IgD-negative memory B cell (primary cell): ENCODE measurements around the gene NINL. TPM values are rescaled to one million over a fixed set of nuclear protein-coding genes. Genes with fewer than 3 reads are reported as not detected.
"Not testable (repeated sequence)": the region's sequence is repeated elsewhere in the genome, so short reads cannot be mapped to it uniquely, and the experiment has no call there.

Experiments
- H3K27ac Mint-ChIP-seq, 3 donors: one replicate each; pipeline ENCODE4 v1.8.0; 2020 to 2022; ENCODE audit warnings: mild to moderate bottlenecking in 3 of 3, mixed read lengths in 3 of 3, moderate library complexity in 1 of 3
- H3K27me3 Mint-ChIP-seq: one replicate; pipeline ENCODE4 v1.8.0; 2021; ENCODE audit warnings: mixed read lengths
- H3K36me3 Mint-ChIP-seq: one replicate; pipeline ENCODE4 v1.8.0; 2020; ENCODE audit warnings: mild to moderate bottlenecking, mixed read lengths
- H3K4me1 Mint-ChIP-seq, 3 donors: one replicate each; pipeline ENCODE4 v1.8.0; 2020 to 2022; ENCODE audit warnings: mixed read lengths in 3 of 3, mild to moderate bottlenecking in 1 of 3
- H3K4me3 Mint-ChIP-seq, 4 donors: one replicate each; pipeline ENCODE4 v1.8.0; 2020 to 2022; ENCODE audit warnings: mild to moderate bottlenecking in 4 of 4, mixed read lengths in 4 of 4, moderate library complexity in 3 of 4
- H3K9me3 Mint-ChIP-seq, 3 donors: one replicate each; pipeline ENCODE4 v1.8.0; 2020 to 2021; ENCODE audit warnings: mixed read lengths in 3 of 3, mild to moderate bottlenecking in 1 of 3
- polyA plus RNA-seq: library from polyadenylated mRNA; unstranded; fragments of 300-500 nt; fragmentation: Illumina TruSeq; gene quantifications from one replicate; pipeline ENCODE4 v1.2.3, GENCODE V29; 2021

NINL gene
- 1.8 TPM for polyA plus RNA-seq

GRCh38 chr20:25584905-25585704 lies at the start of gene NINL:
TSS of gene NINL (minus strand) at chr20:25585531. CDS start at chr20:25526587, 58,944 bp downstream.
- peak within 1 kb of the TSS; percentile 67 to 93 (median 79) for H3K4me3 Mint-ChIP-seq
- peaks cover 19% of the 10 kb centered on the region for H3K27me3 Mint-ChIP-seq
- H3K27ac Mint-ChIP-seq = peak within 1 kb of the TSS in 1 of 3 donors; percentile 86

DNA sequence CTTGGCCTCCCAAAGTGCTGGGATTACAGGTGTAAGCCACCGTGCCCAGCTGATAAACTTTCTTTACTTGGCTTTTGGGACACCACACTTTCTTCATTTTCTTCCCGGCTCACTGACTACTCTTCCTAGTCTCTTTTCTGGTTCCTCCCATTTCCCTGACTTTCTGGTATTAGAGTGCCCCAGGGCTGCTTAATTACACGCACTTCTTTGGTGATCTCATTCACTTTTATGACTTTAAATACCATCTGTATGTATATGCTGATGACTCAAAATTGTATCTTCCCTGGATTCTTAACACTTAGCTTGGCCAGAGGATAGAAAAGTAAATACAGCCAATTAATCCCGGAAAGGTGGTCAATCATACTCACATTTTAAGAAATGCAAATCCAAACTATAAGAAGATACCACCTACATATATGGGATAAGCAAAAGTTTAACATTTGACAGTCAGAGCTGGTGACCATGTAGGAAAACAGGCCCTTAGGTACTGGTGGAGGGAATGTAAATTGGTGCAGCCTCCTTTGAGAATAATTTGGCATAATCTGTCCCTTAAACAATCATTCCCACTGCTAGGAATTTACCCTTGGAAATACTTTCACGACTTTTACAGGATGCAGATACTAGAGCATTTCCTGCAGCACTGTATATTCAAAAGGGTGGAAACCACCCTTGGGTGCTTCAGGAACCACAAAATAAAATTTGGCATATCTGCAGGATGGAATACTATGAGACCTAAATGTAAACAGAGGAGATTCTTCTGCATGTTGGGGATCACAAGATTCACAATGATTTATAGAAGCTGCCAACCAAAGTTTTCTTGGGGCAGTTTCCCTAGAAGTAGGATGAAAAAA lies 47.8 kb upstream of the NINL start:
- no peak overlapping the region for H3K27ac Mint-ChIP-seq
- H3K4me3 Mint-ChIP-seq = no peak overlapping the region
- H3K9me3 Mint-ChIP-seq = peaks cover 0 to 6% (median 4%) of the 10 kb centered on the region in 3 donors
- H3K4me1 Mint-ChIP-seq = no peaks in the 10 kb centered on the region
- H3K36me3 Mint-ChIP-seq = peaks cover 23% of the 10 kb centered on the region
- H3K27me3 Mint-ChIP-seq = no peaks in the 10 kb centered on the region

More at GRCh38 chr20:25584905-25585704, at the start of gene NINL:
- peaks cover 3% of the 10 kb centered on the region for H3K36me3 Mint-ChIP-seq
- peaks cover 0 to 4% (median 1%) of the 10 kb centered on the region in 3 donors for H3K9me3 Mint-ChIP-seq
- peaks cover 4 to 8% (median 5%) of the 10 kb centered on the region in 3 donors for H3K4me1 Mint-ChIP-seq

GRCh38 chr20:25630615-25631014 lies 45.3 kb upstream of the NINL start:
- not testable (repeated sequence) for H3K36me3 Mint-ChIP-seq, H3K4me3 Mint-ChIP-seq, H3K27ac Mint-ChIP-seq, H3K9me3 Mint-ChIP-seq, H3K4me1 Mint-ChIP-seq, H3K27me3 Mint-ChIP-seq

- H3K9me3 Mint-ChIP-seq = peaks cover 0 to 3% (median 0%) of the 10 kb centered on the region in 3 donors
- no peak overlapping the region for H3K27ac Mint-ChIP-seq
- H3K4me1 Mint-ChIP-seq = no peaks in the 10 kb centered on the region
These were observed 44.6 kb upstream of the NINL start for GRCh38 chr20:25629816-25630499.

DNA sequence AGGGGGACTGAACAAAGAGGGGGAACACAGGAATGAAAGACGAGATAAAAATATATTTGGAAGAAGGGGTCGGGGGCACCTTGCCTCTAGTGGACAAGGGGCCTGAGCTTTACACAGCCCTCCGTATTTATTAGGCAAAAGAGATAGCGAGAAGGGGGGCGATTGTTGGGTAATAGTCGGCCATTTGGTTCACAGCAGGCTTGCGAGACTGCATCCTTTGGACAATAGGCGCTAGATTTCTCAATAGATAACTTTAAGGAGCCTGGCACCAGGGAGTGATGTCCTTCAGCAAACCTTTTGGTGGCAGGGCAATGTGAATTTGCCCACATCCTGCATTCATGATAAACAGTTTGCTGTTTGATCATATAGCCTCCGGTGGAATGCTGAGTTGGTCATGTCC lies 41.4 kb upstream of the NINL start:
- Mint-ChIP-seq H3K9me3 (peaks cover 0 to 3% (median 0%) of the 10 kb centered on the region in 3 donors), H3K4me1 (peaks cover 10 to 21% (median 10%) of the 10 kb centered on the region in 3 donors), H3K27me3 (no peaks in the 10 kb centered on the region), H3K36me3 (peaks cover 2% of the 10 kb centered on the region), H3K4me3 (peak overlapping the region in 1 of 4 donors; percentile 77), H3K27ac (no peak overlapping the region)

More at GRCh38 chr20:25629816-25630499, 44.6 kb upstream of the NINL start:
- H3K27me3 Mint-ChIP-seq = no peaks in the 10 kb centered on the region
- H3K36me3 Mint-ChIP-seq = peaks cover 5% of the 10 kb centered on the region
- no peak overlapping the region for H3K4me3 Mint-ChIP-seq

- peak overlapping the region; percentile 85 to 96 (median 95) for H3K27ac Mint-ChIP-seq
- H3K36me3 Mint-ChIP-seq = peaks cover 2% of the 10 kb centered on the region
- peaks cover 14 to 31% (median 18%) of the 10 kb centered on the region in 3 donors for H3K4me1 Mint-ChIP-seq
- H3K9me3 Mint-ChIP-seq = peaks cover 0 to 3% (median 0%) of the 10 kb centered on the region in 3 donors
- no peaks in the 10 kb centered on the region for H3K27me3 Mint-ChIP-seq
- peak overlapping the region; percentile 93 to 99 (median 97) for H3K4me3 Mint-ChIP-seq
These were observed 39.2 kb upstream of the NINL start for GRCh38 chr20:25624500-25624939.

DNA sequence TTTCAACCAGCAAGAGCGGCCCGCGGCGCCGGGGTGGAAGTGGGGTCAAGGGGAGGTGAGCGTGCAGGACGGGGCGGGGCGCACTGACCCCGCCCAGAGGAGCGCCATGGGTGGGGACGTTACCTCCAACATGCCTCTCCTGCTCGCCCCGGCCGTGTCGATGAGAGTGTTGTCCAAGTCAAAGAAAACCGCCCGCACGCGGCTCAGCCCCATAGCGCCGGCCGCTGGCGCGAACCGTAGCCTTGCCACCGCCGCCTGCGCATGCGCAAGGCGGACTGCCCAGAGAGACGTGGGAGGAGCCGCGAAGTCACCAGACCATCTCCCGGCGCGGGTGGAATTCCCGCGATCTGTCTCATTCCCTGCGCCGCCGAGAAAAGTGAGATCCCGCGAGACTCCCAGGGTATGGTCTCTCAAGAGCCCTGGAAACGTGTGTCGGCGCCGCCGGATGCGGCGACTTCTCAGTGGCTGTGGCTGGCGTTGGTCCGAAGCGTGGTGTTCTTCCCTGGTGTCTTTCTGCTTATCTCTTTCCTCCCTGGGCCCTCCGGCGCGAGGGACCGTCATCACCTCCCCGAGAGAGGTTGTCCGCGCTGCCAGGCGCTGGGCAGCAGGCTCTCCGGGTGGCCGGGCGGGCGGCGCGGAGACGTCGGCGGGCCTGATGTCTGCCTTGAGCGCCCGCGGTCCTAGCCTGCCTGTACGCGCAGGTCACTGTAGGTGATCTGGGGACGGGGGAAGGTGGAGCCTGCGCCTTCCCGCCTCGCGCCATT lies 38.6 kb upstream of the NINL start, which contains the start of gene NANP:
Gene NANP, minus strand, starts transcription at position 279 of the 764 bp plus-strand sequence. Its CDS starts 66 bp downstream, at position 213.
- H3K4me1 Mint-ChIP-seq = peaks cover 14 to 32% (median 19%) of the 10 kb centered on the region in 3 donors
- peak within 1 kb of the TSS; percentile 85 to 96 (median 95) for H3K27ac Mint-ChIP-seq
- peaks cover 2% of the 10 kb centered on the region for H3K36me3 Mint-ChIP-seq
- peak within 1 kb of the TSS; percentile 93 to 99 (median 97) for H3K4me3 Mint-ChIP-seq
- H3K27me3 Mint-ChIP-seq = no peaks in the 10 kb centered on the region
- peaks cover 0 to 3% (median 0%) of the 10 kb centered on the region in 3 donors for H3K9me3 Mint-ChIP-seq

DNA sequence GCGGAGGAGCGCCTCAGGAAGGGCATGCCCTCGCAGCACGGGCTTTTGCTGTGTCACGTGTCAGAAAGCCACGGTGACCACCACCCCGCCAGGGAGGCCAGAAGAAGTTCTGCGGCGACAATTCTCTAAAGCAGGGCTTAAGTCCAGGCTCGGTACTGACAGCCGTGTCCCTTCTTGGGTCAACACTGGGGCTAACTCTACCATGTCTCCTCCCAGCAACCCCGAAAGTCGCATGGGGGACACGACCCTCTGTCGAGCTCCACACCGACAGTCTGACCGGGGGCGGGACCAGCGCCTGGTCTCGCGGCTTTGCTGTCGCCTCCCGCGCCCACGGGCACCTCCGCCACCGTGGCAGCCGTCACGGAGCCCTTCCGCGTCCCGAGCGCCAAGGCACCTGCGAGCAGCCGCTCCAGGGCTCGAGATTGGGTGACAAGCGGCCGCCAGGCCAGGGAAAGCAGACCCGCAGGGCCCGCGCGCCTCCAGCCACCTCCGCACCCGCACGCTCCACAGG lies 37.9 kb upstream of the NINL start:
- Mint-ChIP-seq H3K36me3 (no peaks in the 10 kb centered on the region), H3K9me3 (peaks cover 0 to 3% (median 0%) of the 10 kb centered on the region in 3 donors), H3K4me1 (peaks cover 14 to 32% (median 19%) of the 10 kb centered on the region in 3 donors), H3K27ac (peak overlapping the region; percentile 85 to 96 (median 95)), H3K27me3 (no peaks in the 10 kb centered on the region), H3K4me3 (peak overlapping the region; percentile 93 to 99 (median 97))

DNA sequence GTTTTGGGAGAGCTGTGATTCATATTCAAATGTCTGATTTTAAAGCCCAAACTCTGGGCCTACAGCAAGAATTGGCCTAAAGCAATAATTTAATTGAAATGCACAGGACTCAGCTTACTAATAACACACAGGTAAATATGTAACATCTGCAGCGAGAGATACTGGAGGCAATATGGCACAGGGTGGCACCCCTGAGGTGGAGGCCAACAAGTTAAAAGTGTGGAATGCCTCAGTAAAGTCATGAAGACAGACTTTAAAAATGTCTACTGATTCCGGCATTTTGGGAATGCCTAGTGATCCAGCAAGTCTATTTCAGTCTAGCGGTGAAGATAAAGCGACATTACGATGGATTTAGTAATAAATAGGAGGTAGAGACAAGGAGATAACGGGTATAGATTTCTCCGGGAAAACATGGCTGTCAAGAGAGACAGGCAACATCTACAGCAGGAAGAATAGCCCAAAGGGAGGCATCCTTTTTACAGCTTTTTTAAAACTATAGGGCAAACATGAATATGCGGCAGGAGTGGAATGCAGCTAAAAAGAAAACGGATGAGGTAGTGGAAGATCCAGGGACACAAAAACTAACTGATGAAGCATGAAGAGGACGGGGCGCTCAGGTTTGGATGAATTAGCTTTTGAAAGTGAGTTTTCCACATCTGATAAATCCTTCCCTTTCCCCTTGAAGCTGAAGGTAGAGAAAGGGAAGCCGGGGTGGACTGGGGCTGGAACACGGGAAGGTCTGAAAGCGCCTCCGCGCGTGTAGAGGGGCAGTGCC lies 37.3 kb upstream of the NINL start:
- Mint-ChIP-seq H3K27me3 (no peaks in the 10 kb centered on the region), H3K27ac (peak overlapping the region; percentile 85 to 95 (median 89)), H3K4me1 (peaks cover 14 to 32% (median 19%) of the 10 kb centered on the region in 3 donors), H3K4me3 (peak overlapping the region; percentile 93 to 99 (median 97)), H3K36me3 (no peaks in the 10 kb centered on the region), H3K9me3 (peaks cover 0 to 3% (median 0%) of the 10 kb centered on the region in 3 donors)

DNA sequence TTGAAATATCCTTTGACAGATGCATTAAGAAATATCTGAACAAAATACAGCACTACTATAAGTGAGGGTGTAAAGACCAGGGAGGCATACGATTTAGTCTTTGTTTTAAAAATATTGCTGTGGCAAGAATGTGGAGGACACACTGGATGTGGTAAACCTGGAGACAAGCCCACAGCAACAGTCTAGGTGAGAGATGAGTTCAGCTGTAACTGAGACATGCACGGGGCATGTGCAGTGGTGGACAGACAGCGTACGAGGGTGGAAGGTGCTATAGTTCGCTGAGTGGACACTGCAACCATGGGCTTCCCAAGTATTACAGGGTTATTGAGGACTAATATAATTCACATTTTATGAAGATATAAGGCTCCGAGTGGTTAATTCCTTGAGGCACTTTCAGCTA lies 36.7 kb upstream of the NINL start:
- Mint-ChIP-seq H3K27me3 (no peaks in the 10 kb centered on the region), H3K4me1 (peaks cover 14 to 32% (median 19%) of the 10 kb centered on the region in 3 donors), H3K36me3 (no peaks in the 10 kb centered on the region), H3K4me3 (peak overlapping the region in 3 of 4 donors; percentile 93 to 99 (median 98)), H3K9me3 (peaks cover 0 to 3% (median 0%) of the 10 kb centered on the region in 3 donors), H3K27ac (peak overlapping the region in 2 of 3 donors; percentile 15 to 95)

DNA sequence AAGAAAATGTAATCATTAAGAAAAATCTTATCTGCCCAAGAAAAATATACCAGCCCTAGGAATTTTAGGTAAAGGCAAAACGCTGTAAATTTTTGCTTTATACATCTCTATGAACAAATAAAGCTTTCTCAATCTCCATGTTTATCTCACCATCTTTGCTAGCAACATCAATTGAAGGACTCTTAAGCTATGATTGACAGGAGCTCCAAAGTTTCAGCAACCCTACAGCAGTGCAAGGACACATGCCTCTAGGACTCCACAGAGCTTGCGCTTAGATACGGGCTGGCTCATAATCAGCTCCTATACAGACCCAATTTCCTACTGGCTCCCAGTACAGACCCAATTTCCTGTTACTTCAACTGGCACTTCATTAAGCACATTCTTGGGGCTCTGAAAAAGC lies 34.2 kb upstream of the NINL start:
- peaks cover 13 to 30% (median 18%) of the 10 kb centered on the region in 3 donors for H3K4me1 Mint-ChIP-seq
- no peak overlapping the region for H3K27ac Mint-ChIP-seq
- no peaks in the 10 kb centered on the region for H3K9me3 Mint-ChIP-seq
- peaks cover 5% of the 10 kb centered on the region for H3K36me3 Mint-ChIP-seq
- no peaks in the 10 kb centered on the region for H3K27me3 Mint-ChIP-seq
- peak overlapping the region in 1 of 4 donors; percentile 36 for H3K4me3 Mint-ChIP-seq

DNA sequence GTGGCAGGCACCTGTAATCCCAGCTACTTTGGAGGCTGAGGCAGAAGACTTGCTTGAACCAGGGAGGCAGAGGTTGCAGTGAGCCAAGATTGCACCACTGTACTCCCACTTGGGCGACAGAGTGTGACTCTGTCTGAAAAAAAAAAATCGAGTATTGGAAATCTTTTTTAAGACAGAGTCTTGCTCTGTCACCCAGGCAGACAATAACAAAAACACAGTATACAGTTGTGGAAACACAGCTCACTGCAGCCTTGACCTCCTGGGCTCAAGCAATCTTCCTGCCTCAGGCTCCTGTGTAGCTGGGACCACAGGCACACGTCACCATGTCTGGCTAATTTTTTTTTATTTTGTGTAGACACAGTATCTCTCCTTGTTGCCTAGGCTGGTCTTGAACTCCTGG lies 23.4 kb upstream of the NINL start:
- H3K4me1 Mint-ChIP-seq = peaks cover 0 to 7% (median 0%) of the 10 kb centered on the region in 3 donors
- no peak overlapping the region for H3K4me3 Mint-ChIP-seq
- H3K27ac Mint-ChIP-seq = no peak overlapping the region
- no peaks in the 10 kb centered on the region for H3K27me3 Mint-ChIP-seq
- H3K9me3 Mint-ChIP-seq = no peaks in the 10 kb centered on the region
- peaks cover 4% of the 10 kb centered on the region for H3K36me3 Mint-ChIP-seq
